Left lung (tissue), 10 donors: Measurements from ENCODE around the gene ANKRD33. TPM values are rescaled to one million over a fixed set of nuclear protein-coding genes. Genes with fewer than 3 reads are reported as not detected.

Experiments
- ATAC-seq: fragments of 200-7000 bp; cut with Tn5 transposase; one replicate; pipeline ENCODE4 v1.9.1; 2020; ENCODE audit warnings: moderate library complexity
- DNase-seq, 4 donors: peaks; one replicate each; pipeline ENCODE4 v3.0.0-alpha.2; 2013 to 2020
- H3K27ac ChIP-seq, 2 donors: fragments of 200-600 bp; sonication (generic) in 1 of 2; one replicate each; pipeline versions ENCODE4 v1.5.0 to v1.8.0; 2020 to 2021
- H3K27me3 ChIP-seq, 2 donors: fragments of 200-600 bp; sonication (generic) in 1 of 2; one replicate each; pipeline versions ENCODE4 v1.5.0 to v1.8.0; 2020 to 2021
- H3K36me3 ChIP-seq, 2 donors: fragments of 200-600 bp; sonication (generic) in 1 of 2; one replicate each; pipeline versions ENCODE4 v1.5.0 to v1.8.0; 2020 to 2021
- H3K4me1 ChIP-seq, 2 donors: fragments of 200-600 bp; one replicate each; pipeline ENCODE4 v1.8.0; 2021
- H3K4me3 ChIP-seq, 2 donors: fragments of 200-600 bp; sonication (generic) in 1 of 2; one replicate each; pipeline versions ENCODE4 v1.5.0 to v1.8.0; 2020 to 2021; ENCODE audit warnings: mild to moderate bottlenecking in 1 of 2
- H3K9me3 ChIP-seq, 2 donors: fragments of 200-600 bp; sonication (generic) in 1 of 2; one replicate each; pipeline versions ENCODE4 v1.5.0 to v1.8.0; 2020 to 2021
- CTCF ChIP-seq, 2 donors: fragments of 200-600 bp; sonication (generic) in 1 of 2; IDR thresholded peaks; one replicate each; pipeline versions ENCODE4 v1.5.0 to v1.8.0; 2021; ENCODE audit warnings: antibody characterized with exemption in 2 of 2
- intact Hi-C, 2 donors: fragments of 100-400 bp; cut with DNase I; formaldehyde crosslinking; loops; one replicate each; pipeline versions ENCODE4 v1.11.2 to v1.14.2; 2022
- polyA plus RNA-seq, 6 donors: library from polyadenylated mRNA; unstranded; fragments of 120-200 nt; gene quantifications; one replicate each; pipeline ENCODE4 v1.2.1, GENCODE V29; 2013; ENCODE audit not compliant: insufficient read length in 6 of 6
- total RNA-seq, 2 donors: library from RNA; stranded (reverse); fragmentation: NEBNext Ultra II Directional; extraction: Animal tissue kit (Norgen Biotek cat#: 25700); gene quantifications; one replicate each; pipeline ENCODE4 v1.2.1, GENCODE V29; 2021
- donor health status: DM: no; HTN: yes; CAD: no.
- donor health status: DM: no; HTN: no; CAD: no.

Gene ANKRD33
- total and polyA plus RNA-seq, 8 donors = 0.08 to 0.13 (median 0.08) TPM; not detected in 5

GRCh38 chr12:51871126-51871525 lies 16.8 kb upstream of the ANKRD33 start:
- Histone ChIP-seq H3K4me3 (no peak overlapping the region), H3K4me1 (peaks cover 9 to 33% of the 10 kb centered on the region in 2 donors), H3K27me3 (peaks cover 3 to 62% of the 10 kb centered on the region in 2 donors), H3K36me3 (no peaks in the 10 kb centered on the region), H3K9me3 (no peaks in the 10 kb centered on the region), H3K27ac (no peak overlapping the region)
- intact Hi-C loops = no loop called here
- DNase-seq = no peak
- TF ChIP-seq CTCF (IDR thresholded peaks at IDR 0.05) = no peak
- peak; percentile 43 for ATAC-seq

- DNase-seq = no peak
- H3K9me3 ChIP-seq = no peaks in the 10 kb centered on the region
- TF ChIP-seq CTCF (IDR thresholded peaks at IDR 0.05) = no peak
- H3K27me3 ChIP-seq = peaks cover 3 to 62% of the 10 kb centered on the region in 2 donors
- ATAC-seq = no peak
- no peak overlapping the region for H3K27ac ChIP-seq
- no peaks in the 10 kb centered on the region for H3K36me3 ChIP-seq
- H3K4me3 ChIP-seq = no peak overlapping the region
- peaks cover 9 to 33% of the 10 kb centered on the region in 2 donors for H3K4me1 ChIP-seq
- intact Hi-C loops = no loop called here
Measured at GRCh38 chr12:51871918-51872688, 15.8 kb upstream of the ANKRD33 start.

GRCh38 chr12:51872689-51872981 lies 15.3 kb upstream of the ANKRD33 start:
- DNase-seq = no peak
- peaks cover 9 to 33% of the 10 kb centered on the region in 2 donors for H3K4me1 ChIP-seq
- H3K27me3 ChIP-seq = peaks cover 3 to 58% of the 10 kb centered on the region in 2 donors
- no peak overlapping the region for H3K4me3 ChIP-seq
- no peak for TF ChIP-seq CTCF (IDR thresholded peaks at IDR 0.05)
- intact Hi-C loops = no loop called here
- H3K9me3 ChIP-seq = no peaks in the 10 kb centered on the region
- H3K27ac ChIP-seq = no peak overlapping the region
- no peak for ATAC-seq
- H3K36me3 ChIP-seq = no peaks in the 10 kb centered on the region

GRCh38 chr12:51873251-51873994 lies 14.5 kb upstream of the ANKRD33 start:
- intact Hi-C loops = no loop called here
- no peak overlapping the region for H3K27ac ChIP-seq
- H3K36me3 ChIP-seq = no peaks in the 10 kb centered on the region

More at GRCh38 chr12:51873251-51873994, 14.5 kb upstream of the ANKRD33 start:
- H3K4me1 ChIP-seq = peaks cover 9 to 33% of the 10 kb centered on the region in 2 donors
- ATAC-seq = no peak
- H3K27me3 ChIP-seq = peaks cover 3 to 50% of the 10 kb centered on the region in 2 donors
- no peak for TF ChIP-seq CTCF (IDR thresholded peaks at IDR 0.05)
- no peak overlapping the region for H3K4me3 ChIP-seq
- no peak for DNase-seq
- H3K9me3 ChIP-seq = no peaks in the 10 kb centered on the region
